Measurements from ENCODE around the gene ELF1. TPM values are rescaled to one million over a fixed set of nuclear protein-coding genes. Genes with fewer than 3 reads are reported as not detected.

The ELF1 gene
- total RNA-seq, 4 donors from 2014 or later, result 61.9 to 84.5 (median 71.5) TPM

DNA sequence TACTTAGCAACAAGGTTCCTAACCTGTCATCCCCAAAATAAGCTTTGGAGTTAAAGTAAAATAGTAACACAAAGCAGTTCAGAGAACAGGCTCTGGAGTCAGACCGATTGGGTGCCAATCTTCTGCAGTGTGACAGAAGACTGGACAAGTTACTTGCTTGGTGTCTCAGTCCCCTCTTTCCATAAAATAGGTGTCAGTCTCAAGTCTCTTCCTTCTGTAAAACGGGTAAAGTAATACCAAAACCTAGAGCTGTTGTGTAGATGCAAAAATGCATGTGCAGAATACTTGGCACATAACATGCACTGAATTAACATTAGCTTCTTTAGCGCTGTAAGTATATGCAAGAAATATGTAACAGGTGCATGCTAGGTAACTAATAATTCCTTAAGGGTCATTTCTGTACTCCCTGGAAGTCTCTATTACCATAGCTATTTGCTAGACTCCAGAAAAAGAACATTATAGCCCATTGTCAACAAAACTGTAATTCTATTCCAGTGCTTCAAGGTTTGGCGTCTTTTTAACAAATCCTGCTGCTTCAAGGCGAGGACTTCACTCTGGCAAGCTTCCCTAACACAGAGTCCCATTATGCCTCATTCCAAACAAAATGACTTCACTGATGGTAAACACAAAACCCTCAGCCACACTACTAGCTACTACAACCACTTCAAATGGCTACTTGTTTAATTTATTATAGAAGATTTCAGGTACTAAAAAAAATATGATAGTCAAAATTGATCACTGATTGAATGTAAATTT is 32.8 kb downstream of the ELF1 start:
- H3K27me3 ChIP-seq, result no peaks in the 10 kb centered on the region
- peak overlapping the region; percentile 69 to 87 (median 84) for H3K27ac ChIP-seq
- peak overlapping the region in 1 of 4 donors; percentile 13 for H3K4me3 ChIP-seq
- 20 to 31% methylated on average over 5 of the region's 5 CpGs for WGBS, 2 donors
- TF ChIP-seq, protein P1, sequence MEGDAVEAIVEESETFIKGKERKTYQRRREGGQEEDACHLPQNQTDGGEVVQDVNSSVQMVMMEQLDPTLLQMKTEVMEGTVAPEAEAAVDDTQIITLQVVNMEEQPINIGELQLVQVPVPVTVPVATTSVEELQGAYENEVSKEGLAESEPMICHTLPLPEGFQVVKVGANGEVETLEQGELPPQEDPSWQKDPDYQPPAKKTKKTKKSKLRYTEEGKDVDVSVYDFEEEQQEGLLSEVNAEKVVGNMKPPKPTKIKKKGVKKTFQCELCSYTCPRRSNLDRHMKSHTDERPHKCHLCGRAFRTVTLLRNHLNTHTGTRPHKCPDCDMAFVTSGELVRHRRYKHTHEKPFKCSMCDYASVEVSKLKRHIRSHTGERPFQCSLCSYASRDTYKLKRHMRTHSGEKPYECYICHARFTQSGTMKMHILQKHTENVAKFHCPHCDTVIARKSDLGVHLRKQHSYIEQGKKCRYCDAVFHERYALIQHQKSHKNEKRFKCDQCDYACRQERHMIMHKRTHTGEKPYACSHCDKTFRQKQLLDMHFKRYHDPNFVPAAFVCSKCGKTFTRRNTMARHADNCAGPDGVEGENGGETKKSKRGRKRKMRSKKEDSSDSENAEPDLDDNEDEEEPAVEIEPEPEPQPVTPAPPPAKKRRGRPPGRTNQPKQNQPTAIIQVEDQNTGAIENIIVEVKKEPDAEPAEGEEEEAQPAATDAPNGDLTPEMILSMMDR (IDR thresholded peaks at IDR 0.05), result no peak
- no peak for TF ChIP-seq POLR2A (IDR thresholded peaks at IDR 0.05)
- no peak for DNase-seq
- peaks cover 0 to 8% (median 0%) of the 10 kb centered on the region in 3 donors for H3K36me3 ChIP-seq
- H3K9me3 ChIP-seq, result no peaks in the 10 kb centered on the region
- intact Hi-C loops (cut with DNase I), result no loop called here
- peaks cover 21 to 100% (median 37%) of the 10 kb centered on the region in 3 donors for H3K4me1 ChIP-seq

DNA sequence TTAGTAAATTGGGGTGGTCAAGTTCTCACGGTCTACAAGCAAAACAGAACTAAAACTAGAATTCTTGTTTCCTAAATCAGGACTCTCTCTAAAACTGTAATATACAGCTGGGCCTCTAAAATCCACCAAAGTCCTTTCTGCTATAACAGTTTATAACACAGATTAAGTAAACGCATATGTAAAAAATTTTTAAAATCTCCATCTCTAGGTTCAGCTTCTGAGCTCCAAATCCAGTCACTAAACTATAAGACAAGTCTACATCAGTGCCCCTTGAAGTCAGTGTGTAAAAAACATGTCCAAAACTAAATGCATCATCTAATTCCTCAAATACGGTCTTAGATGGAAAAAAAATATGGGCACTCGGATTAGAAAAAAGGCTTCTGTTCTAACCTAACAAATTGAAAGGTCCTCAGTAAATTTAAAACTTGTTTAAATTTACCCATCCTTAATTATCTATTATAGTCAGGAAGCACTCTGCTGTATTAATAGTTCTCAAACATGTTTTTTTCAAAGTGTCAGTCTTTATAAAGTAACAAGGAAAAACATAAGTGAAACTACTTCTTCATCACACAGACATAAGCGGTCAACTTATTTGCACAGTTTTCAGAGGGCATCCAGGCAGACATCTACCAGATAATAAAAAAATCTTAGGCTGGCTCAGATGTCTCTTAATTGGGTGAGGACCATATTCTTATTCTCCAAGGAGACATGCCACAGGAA is 33.6 kb downstream of the ELF1 start:
- Histone ChIP-seq H3K27ac (peak overlapping the region; percentile 69 to 87 (median 84)), H3K9me3 (no peaks in the 10 kb centered on the region), H3K27me3 (no peaks in the 10 kb centered on the region), H3K4me1 (peaks cover 21 to 99% (median 33%) of the 10 kb centered on the region in 3 donors), H3K4me3 (peak overlapping the region in 2 of 4 donors; percentile 24 to 53), H3K36me3 (peaks cover 0 to 15% (median 0%) of the 10 kb centered on the region in 3 donors)
- TF ChIP-seq, protein P1 (IDR thresholded peaks at IDR 0.05), result no peak
- TF ChIP-seq POLR2A (IDR thresholded peaks at IDR 0.05), result no peak
- DNase-seq, result no peak
- intact Hi-C loops (cut with DNase I), result no loop called here
- WGBS, 2 donors, result 43% methylated on average over 5 of the region's 5 CpGs

DNA sequence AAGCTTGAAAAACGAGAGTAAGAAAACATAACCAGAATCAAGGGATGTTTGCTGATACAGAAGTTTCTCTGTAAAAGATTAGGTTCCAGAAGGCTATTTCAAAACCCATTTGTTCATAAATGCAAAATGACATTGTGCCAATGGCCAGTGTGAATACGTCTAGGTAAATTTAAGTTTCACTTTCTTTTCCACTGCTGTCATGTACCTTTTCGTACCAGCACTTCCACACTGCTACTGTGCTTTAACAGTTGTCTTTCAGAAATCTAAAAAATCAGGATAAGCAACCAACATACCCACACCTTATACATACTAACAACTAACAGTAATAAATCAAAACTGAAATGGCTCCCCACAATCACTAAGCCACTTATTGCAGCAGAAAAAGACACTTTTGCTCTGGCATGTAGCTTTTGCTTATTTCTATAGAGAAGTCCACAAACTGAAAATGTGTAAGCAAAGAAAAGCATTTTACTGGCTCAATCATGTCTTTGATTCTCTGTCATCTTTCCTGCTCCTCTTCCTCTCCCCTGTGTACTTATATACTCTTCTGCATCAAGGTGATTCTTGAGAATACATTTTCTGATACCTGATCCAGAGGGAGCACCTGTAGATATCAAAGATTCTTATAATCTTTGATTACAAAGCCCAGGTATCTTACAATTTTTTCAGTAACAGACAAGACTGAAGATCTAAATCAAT is 34.3 kb downstream of the ELF1 start:
- Histone ChIP-seq H3K4me3 (peak overlapping the region in 3 of 4 donors; percentile 11 to 53 (median 24)), H3K9me3 (no peaks in the 10 kb centered on the region), H3K36me3 (peaks cover 0 to 19% (median 0%) of the 10 kb centered on the region in 3 donors), H3K27me3 (no peaks in the 10 kb centered on the region), H3K4me1 (peaks cover 21 to 97% (median 33%) of the 10 kb centered on the region in 3 donors), H3K27ac (peak overlapping the region; percentile 69 to 87 (median 84))
- WGBS, 2 donors, result 15 to 16% methylated on average over 3 of the region's 3 CpGs
- intact Hi-C loops (cut with DNase I), result no loop called here
- peak in 1 of 4 donors; percentile 14 for TF ChIP-seq POLR2A (IDR thresholded peaks at IDR 0.05)
- TF ChIP-seq, protein P1 (IDR thresholded peaks at IDR 0.05), result no peak
- no peak for DNase-seq

DNA sequence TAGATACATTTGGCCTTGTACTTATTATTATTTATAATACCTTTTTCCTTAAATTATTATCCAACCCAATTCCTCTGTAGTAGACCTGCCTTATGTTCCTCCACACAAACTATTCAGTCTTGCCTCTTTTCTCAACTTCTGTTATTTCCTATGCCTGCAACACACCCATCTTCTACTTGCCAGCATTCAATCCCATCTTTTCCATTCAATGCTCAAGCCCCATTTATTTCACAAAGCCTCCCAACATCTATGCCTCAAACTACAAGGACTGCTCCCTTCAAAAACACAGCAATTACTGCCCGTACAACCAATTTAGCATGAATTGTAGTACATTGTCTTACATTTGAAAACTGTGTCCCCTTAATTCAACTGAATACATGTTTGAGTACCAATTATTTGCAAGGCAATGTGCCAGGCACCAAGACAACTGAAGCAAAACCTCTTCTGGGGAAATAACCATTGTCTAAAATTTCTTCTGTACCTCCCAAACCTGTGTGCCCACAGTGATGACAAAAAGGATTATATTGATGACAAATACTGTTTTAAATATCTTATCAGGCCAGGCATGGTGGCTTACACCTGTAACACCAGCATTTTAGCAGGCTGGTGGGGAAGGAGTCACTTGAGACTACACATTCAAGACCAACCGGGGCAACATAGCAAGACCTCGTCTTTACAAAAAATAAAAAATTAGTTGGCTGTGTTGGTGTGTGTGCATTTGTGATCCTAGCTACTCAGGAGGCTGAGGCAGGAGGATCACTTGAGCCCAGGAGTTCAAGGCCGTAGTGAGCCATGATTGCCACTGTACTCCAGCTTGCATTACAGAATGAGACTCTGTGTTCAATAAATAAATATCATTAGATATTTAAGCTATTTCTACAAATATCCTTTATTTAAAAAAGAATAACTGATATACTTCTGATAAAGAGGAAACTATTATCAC is 35.1 kb downstream of the ELF1 start:
- Histone ChIP-seq H3K27ac (peak overlapping the region; percentile 69 to 87 (median 84)), H3K36me3 (peaks cover 0 to 19% (median 0%) of the 10 kb centered on the region in 3 donors), H3K4me1 (peaks cover 21 to 92% (median 33%) of the 10 kb centered on the region in 3 donors), H3K9me3 (no peaks in the 10 kb centered on the region), H3K4me3 (peak overlapping the region in 3 of 4 donors; percentile 11 to 56 (median 24)), H3K27me3 (no peaks in the 10 kb centered on the region)
- WGBS, 2 donors, result 57% methylated on average over 4 of the region's 4 CpGs
- intact Hi-C loops (cut with DNase I), result no loop called here
- TF ChIP-seq POLR2A (IDR thresholded peaks at IDR 0.05), result no peak
- TF ChIP-seq, protein P1 (IDR thresholded peaks at IDR 0.05), result no peak
- no peak for DNase-seq

Data from esophagus squamous epithelium (tissue), 5 donors.